ENCODE data around the gene PTPRN2. TPM values are rescaled to one million over a fixed set of nuclear protein-coding genes. Genes with fewer than 3 reads are reported as not detected.
"Not testable (repeated sequence)": the region's sequence is repeated elsewhere in the genome, so short reads cannot be mapped to it uniquely, and the experiment has no call there.

PTPRN2 gene
- polyA plus RNA-seq, 1 experiment = 0.02 TPM

- peaks cover 71% of the 10 kb centered on the region for H3K9me3 ChIP-seq (ENCODE audit: control insufficient read depth, insufficient read depth, low read length)
- no peak overlapping the region for H3K27ac ChIP-seq (ENCODE audit: low read depth, low read length)
- no peaks in the 10 kb centered on the region for H3K27me3 ChIP-seq (ENCODE audit: control insufficient read depth, insufficient read depth, low read length)
- TF ChIP-seq CTCF (IDR thresholded peaks at IDR 0.05; ENCODE audit: low read depth, low read length) = no peak
- CTCF ChIA-PET = no interaction called here
- DNase-seq (ENCODE audit: low read depth, low spot score) = no peak
- POLR2A ChIA-PET = no interaction called here
- H3K4me3 ChIP-seq (ENCODE audit: low read depth, low read length) = no peak overlapping the region
These were observed 71.1 kb downstream of the PTPRN2 start for GRCh38 chr7:158516524-158516923.

GRCh38 chr7:158512869-158513268 is 74.8 kb downstream of the PTPRN2 start:
- no peak overlapping the region for H3K4me3 ChIP-seq (ENCODE audit: low read depth, low read length)
- POLR2A ChIA-PET = no interaction called here
- CTCF ChIA-PET = no interaction called here
- no peak overlapping the region for H3K27ac ChIP-seq (ENCODE audit: low read depth, low read length)
- H3K27me3 ChIP-seq (ENCODE audit: control insufficient read depth, insufficient read depth, low read length) = no peaks in the 10 kb centered on the region
- TF ChIP-seq CTCF (IDR thresholded peaks at IDR 0.05; ENCODE audit: low read depth, low read length) = no peak
- DNase-seq (ENCODE audit: low read depth, low spot score) = no peak
- peaks cover 72% of the 10 kb centered on the region for H3K9me3 ChIP-seq (ENCODE audit: control insufficient read depth, insufficient read depth, low read length)

DNA sequence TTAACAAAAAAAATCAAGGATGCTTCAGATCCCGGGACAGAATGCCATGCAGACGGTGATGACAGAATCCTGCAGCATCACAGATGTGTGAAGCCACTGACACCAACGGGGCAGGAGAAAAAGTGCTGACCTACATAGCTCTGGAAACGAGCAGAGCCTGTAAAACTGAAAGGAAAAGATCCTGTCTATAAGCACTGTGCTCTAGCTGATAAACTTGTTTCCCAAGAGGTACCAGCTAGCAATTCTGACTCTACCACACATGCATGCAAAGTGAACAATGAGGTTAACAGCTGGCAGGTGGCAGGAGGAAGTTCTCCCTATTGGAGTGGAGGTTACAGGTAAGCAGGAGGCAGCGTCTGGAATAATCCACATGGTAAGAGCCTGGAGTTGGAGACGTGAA is 75.6 kb downstream of the PTPRN2 start:
- no peak for TF ChIP-seq CTCF (IDR thresholded peaks at IDR 0.05; ENCODE audit: low read depth, low read length)
- Histone ChIP-seq H3K4me3 (ENCODE audit: low read depth, low read length) (no peak overlapping the region), H3K27ac (ENCODE audit: low read depth, low read length) (no peak overlapping the region), H3K9me3 (ENCODE audit: control insufficient read depth, insufficient read depth, low read length) (peaks cover 72% of the 10 kb centered on the region), H3K27me3 (ENCODE audit: control insufficient read depth, insufficient read depth, low read length) (no peaks in the 10 kb centered on the region)
- no peak for DNase-seq (ENCODE audit: low read depth, low spot score)
- CTCF ChIA-PET = no interaction called here
- POLR2A ChIA-PET = no interaction called here

DNA sequence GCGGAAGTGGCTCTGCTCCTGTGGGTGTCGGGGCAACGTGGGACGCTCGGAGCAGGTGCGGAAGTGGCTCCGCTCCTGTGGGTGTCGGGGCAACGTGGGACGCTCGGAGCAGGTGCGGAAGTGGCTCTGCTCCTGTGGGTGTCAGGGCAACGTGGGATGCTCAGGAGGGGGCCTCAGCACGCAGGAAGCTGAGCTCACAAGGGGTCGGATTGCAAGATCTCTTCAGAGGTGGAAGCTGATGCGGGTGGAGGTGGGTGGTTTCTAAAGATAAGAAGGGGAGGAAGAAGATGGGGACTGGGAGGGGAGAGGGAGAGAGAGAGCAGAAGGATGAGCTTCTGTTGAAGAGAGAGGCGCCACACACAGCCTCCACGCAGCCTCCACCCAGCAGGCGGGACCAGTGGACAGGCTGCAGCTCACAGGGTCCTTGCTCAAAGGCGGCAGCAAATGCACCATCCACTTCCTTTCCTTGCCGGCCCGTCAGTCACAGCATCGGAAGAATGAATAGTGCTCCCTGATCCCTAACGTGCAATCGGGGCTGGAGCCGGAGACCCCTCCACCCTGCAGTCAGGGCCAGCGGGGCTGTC is 78.7 kb downstream of the PTPRN2 start:
- no peak overlapping the region for H3K4me3 ChIP-seq (ENCODE audit: low read depth, low read length)
- no peak overlapping the region for H3K27ac ChIP-seq (ENCODE audit: low read depth, low read length)
- POLR2A ChIA-PET = no interaction called here
- H3K27me3 ChIP-seq (ENCODE audit: control insufficient read depth, insufficient read depth, low read length) = no peaks in the 10 kb centered on the region
- CTCF ChIA-PET = no interaction called here
- no peak for DNase-seq (ENCODE audit: low read depth, low spot score)
- H3K9me3 ChIP-seq (ENCODE audit: control insufficient read depth, insufficient read depth, low read length) = peaks cover 66% of the 10 kb centered on the region
- TF ChIP-seq CTCF (IDR thresholded peaks at IDR 0.05; ENCODE audit: low read depth, low read length) = no peak

DNA sequence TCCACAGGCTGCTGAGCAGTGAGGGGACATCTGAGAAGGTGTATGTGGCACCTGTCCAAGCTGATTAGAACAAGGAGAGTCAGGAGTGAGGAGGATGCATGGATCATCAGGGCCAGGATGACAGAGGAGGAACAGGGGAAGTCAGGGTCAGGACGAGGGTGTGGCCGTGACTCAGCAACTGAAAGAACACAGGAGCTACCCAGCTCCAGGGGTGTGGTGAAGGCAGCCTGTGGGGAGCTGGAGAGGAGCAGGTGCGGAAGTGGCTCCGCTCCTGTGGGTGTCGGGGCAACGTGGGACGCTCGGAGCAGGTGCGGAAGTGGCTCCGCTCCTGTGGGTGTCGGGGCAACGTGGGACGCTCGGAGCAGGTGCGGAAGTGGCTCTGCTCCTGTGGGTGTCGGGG is 79.3 kb downstream of the PTPRN2 start:
- H3K27ac ChIP-seq (ENCODE audit: low read depth, low read length); CTCF ChIA-PET; DNase-seq (ENCODE audit: low read depth, low spot score); POLR2A ChIA-PET; H3K27me3 ChIP-seq (ENCODE audit: control insufficient read depth, insufficient read depth, low read length); H3K4me3 ChIP-seq (ENCODE audit: low read depth, low read length): not testable (repeated sequence)
- peaks cover 70% of the 10 kb centered on the region for H3K9me3 ChIP-seq (ENCODE audit: control insufficient read depth, insufficient read depth, low read length)

DNA sequence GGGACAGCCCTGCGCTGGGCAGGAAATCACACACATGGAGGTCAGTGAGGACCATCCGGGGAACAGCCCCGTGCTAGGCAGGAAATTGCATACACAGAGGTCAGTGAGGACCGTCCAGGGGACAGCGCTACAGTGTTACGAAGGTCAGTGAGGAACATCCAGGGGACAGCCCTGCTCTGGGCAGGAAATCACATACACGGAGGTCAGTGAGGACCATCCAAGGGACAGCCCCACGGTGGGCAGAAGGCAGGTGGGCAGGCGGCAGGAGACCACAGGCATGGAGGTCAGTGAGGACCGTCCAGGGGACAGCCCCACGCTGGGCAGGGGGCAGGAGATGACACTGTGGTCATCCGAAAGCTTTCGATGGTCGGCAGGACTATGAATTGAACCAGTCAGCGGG is 79.7 kb downstream of the PTPRN2 start:
- no peak overlapping the region for H3K27ac ChIP-seq (ENCODE audit: low read depth, low read length)
- H3K4me3 ChIP-seq (ENCODE audit: low read depth, low read length) = no peak overlapping the region
- POLR2A ChIA-PET = no interaction called here
- no peak for TF ChIP-seq CTCF (IDR thresholded peaks at IDR 0.05; ENCODE audit: low read depth, low read length)
- peaks cover 73% of the 10 kb centered on the region for H3K9me3 ChIP-seq (ENCODE audit: control insufficient read depth, insufficient read depth, low read length)
- DNase-seq (ENCODE audit: low read depth, low spot score) = no peak
- CTCF ChIA-PET = no interaction called here
- no peaks in the 10 kb centered on the region for H3K27me3 ChIP-seq (ENCODE audit: control insufficient read depth, insufficient read depth, low read length)

DNA sequence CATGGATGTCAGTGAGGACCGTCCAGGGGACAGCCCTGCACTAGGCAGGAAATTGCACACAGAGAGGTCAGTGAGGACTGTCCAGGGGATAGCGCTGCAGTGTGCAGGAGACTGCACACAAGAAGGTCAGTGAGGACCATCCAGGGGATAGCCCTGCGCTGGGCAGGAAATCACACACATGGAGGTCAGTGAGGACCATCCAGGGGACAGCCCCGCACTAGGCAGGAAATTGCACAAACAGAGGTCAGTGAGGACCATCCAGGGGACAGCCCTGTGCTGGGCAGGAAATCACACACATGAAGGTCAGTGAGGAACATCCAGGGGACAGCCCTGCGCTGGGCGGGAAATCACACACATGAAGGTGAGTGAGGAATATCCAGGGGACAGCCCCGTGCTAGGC is 80.4 kb downstream of the PTPRN2 start:
- peaks cover 73% of the 10 kb centered on the region for H3K9me3 ChIP-seq (ENCODE audit: control insufficient read depth, insufficient read depth, low read length)
- POLR2A ChIA-PET; CTCF ChIA-PET; H3K27me3 ChIP-seq (ENCODE audit: control insufficient read depth, insufficient read depth, low read length); H3K4me3 ChIP-seq (ENCODE audit: low read depth, low read length); H3K27ac ChIP-seq (ENCODE audit: low read depth, low read length); DNase-seq (ENCODE audit: low read depth, low spot score): not testable (repeated sequence)
